Gastroesophageal sphincter (tissue), 4 donors: ENCODE data around the gene TMEM178B. TPM values are rescaled to one million over a fixed set of nuclear protein-coding genes. Genes with fewer than 3 reads are reported as not detected.

Source experiments
- ATAC-seq: fragments of 150-250 bp; one replicate; pipeline ENCODE4 v1.9.1; 2016; ENCODE audit warnings: mild to moderate bottlenecking, moderate library complexity
- H3K27ac ChIP-seq, 4 donors: fragments of 200-600 bp; sonication (generic) in 3 of 4; 1 replicate in 3 of 4; 2 replicates in 1 of 4; pipeline ENCODE4 v1.5.1; 2016 to 2019
- H3K27me3 ChIP-seq: fragments of 200-600 bp; sonication (generic); one replicate; pipeline ENCODE4 v1.5.1; 2019
- H3K36me3 ChIP-seq, 2 donors: fragments of 200-600 bp; sonication (generic); one replicate each; pipeline ENCODE4 v1.5.1; 2019; ENCODE audit warnings: control low read depth in 1 of 2
- H3K4me1 ChIP-seq, 3 donors: fragments of 200-600 bp; sonication (generic); 1 replicate in 2 of 3; 2 replicates in 1 of 3; pipeline ENCODE4 v1.5.1; 2016 to 2019; ENCODE audit warnings: control low read depth in 2 of 3
- H3K4me3 ChIP-seq, 2 donors: fragments of 200-600 bp; sonication (generic); one replicate each; pipeline ENCODE4 v1.5.1; 2019; ENCODE audit warnings: mild to moderate bottlenecking in 1 of 2, moderate library complexity in 1 of 2
- H3K9me3 ChIP-seq, 3 donors: fragments of 200-600 bp; sonication (generic); one replicate each; pipeline ENCODE4 v1.5.1; 2017 to 2019; ENCODE audit warnings: control low read depth in 2 of 3
- CTCF ChIP-seq, 4 experiments: fragments of 200-600 bp in 2 of 4; fragments of 450-650 bp in 2 of 4; sonication (generic) in 1 of 4; IDR thresholded peaks; one replicate each; pipeline ENCODE4 v1.5.1; 2017 to 2019; ENCODE audit warnings: antibody characterized with exemption in 4 of 4, mild to moderate bottlenecking in 2 of 4, moderate library complexity in 2 of 4
- EP300 ChIP-seq: sonication (generic); formaldehyde crosslinking; IDR thresholded peaks from one replicate; pipeline ENCODE4 v1.6.1; 2017; ENCODE audit warnings: antibody characterized with exemption, mild to moderate bottlenecking
- POLR2A ChIP-seq, 2 donors: fragments of 450-650 bp; IDR thresholded peaks; one replicate each; pipeline ENCODE4 v1.6.1; 2017; ENCODE audit warnings: antibody characterized with exemption in 2 of 2, mild to moderate bottlenecking in 2 of 2, moderate library complexity in 1 of 2
- POLR2AphosphoS5 ChIP-seq: sonication (generic); formaldehyde crosslinking; IDR thresholded peaks from one replicate; pipeline ENCODE4 v1.6.1; 2017; ENCODE audit warnings: antibody characterized with exemption
- WGBS, 2 donors: methylation state at CpG; one replicate each; pipeline ENCODE4 v1.1.5; 2018; ENCODE audit warnings: low coverage in 1 of 2; 5-methylcytosine and 5-hydroxymethylcytosine counted together
- total RNA-seq, 4 donors: library from RNA; depleted of rRNA; stranded (reverse); fragments of >200 nt; gene quantifications; one replicate each; pipeline ENCODE4 v1.1.0, GENCODE V29; 2016

Gene TMEM178B
- total RNA-seq, 4 donors from 2014 or later: 0.62 to 1.4 (median 1.0) TPM

- no peak overlapping the region for H3K4me3 ChIP-seq
- H3K9me3 ChIP-seq: no peaks in the 10 kb centered on the region
- H3K27ac ChIP-seq: no peak overlapping the region
- WGBS, 2 donors: 84% methylated on average over 4 of the region's 4 CpGs
- TF ChIP-seq EP300: no peak
- TF ChIP-seq POLR2AphosphoS5: no peak
- TF ChIP-seq CTCF (IDR thresholded peaks at IDR 0.05): no peak
- TF ChIP-seq POLR2A (IDR thresholded peaks at IDR 0.05): no peak
- peaks cover 17% of the 10 kb centered on the region for H3K27me3 ChIP-seq
- no peak for ATAC-seq
- no peaks in the 10 kb centered on the region for H3K36me3 ChIP-seq
- no peaks in the 10 kb centered on the region for H3K4me1 ChIP-seq
Observed at GRCh38 chr7:141411133-141411532, 337.3 kb downstream of the TMEM178B start.

- no peak for ATAC-seq
- Histone ChIP-seq H3K27ac (no peak overlapping the region), H3K9me3 (no peaks in the 10 kb centered on the region), H3K27me3 (peaks cover 4% of the 10 kb centered on the region), H3K36me3 (no peaks in the 10 kb centered on the region), H3K4me3 (no peak overlapping the region), H3K4me1 (no peaks in the 10 kb centered on the region)
- no peak for TF ChIP-seq POLR2A (IDR thresholded peaks at IDR 0.05)
- TF ChIP-seq EP300: no peak
- TF ChIP-seq CTCF (IDR thresholded peaks at IDR 0.05): no peak
- TF ChIP-seq POLR2AphosphoS5: no peak
- WGBS, 2 donors: 70 to 100% methylated on average over 1 to 2 of the region's 3 CpGs
Observed at GRCh38 chr7:141415999-141416398, 342.1 kb downstream of the TMEM178B start.

GRCh38 chr7:141416650-141417270, 342.9 kb downstream of the TMEM178B start:
- 70 to 83% methylated on average over 8 to 9 of the region's 9 CpGs for WGBS, 2 donors
- ATAC-seq: no peak
- H3K27ac ChIP-seq: no peak overlapping the region

GRCh38 chr7:141417506-141417905, 343.6 kb downstream of the TMEM178B start:
- H3K27ac ChIP-seq: no peak overlapping the region
- no peaks in the 10 kb centered on the region for H3K27me3 ChIP-seq
- TF ChIP-seq POLR2AphosphoS5 (no peak), POLR2A (IDR thresholded peaks at IDR 0.05) (no peak), CTCF (IDR thresholded peaks at IDR 0.05) (no peak), EP300 (no peak)
- H3K4me1 ChIP-seq: no peaks in the 10 kb centered on the region
- ATAC-seq: no peak
- H3K9me3 ChIP-seq: no peaks in the 10 kb centered on the region
- WGBS, 2 donors: 84 to 89% methylated on average over 4 of the region's 4 CpGs
- no peak overlapping the region for H3K4me3 ChIP-seq
- no peaks in the 10 kb centered on the region for H3K36me3 ChIP-seq

More at GRCh38 chr7:141416650-141417270, 342.9 kb downstream of the TMEM178B start:
- H3K9me3 ChIP-seq: no peaks in the 10 kb centered on the region
- no peaks in the 10 kb centered on the region for H3K36me3 ChIP-seq
- no peaks in the 10 kb centered on the region for H3K4me1 ChIP-seq
- H3K4me3 ChIP-seq: no peak overlapping the region
- TF ChIP-seq EP300 (no peak), POLR2A (IDR thresholded peaks at IDR 0.05) (no peak), CTCF (IDR thresholded peaks at IDR 0.05) (no peak), POLR2AphosphoS5 (no peak)
- peaks cover 3% of the 10 kb centered on the region for H3K27me3 ChIP-seq

- no peaks in the 10 kb centered on the region for H3K4me1 ChIP-seq
- TF ChIP-seq CTCF (IDR thresholded peaks at IDR 0.05) (no peak), POLR2AphosphoS5 (no peak), EP300 (no peak)
- H3K27ac ChIP-seq: no peak overlapping the region
- 50 to 80% methylated on average over 1 of the region's 1 CpG for WGBS, 2 donors
- H3K4me3 ChIP-seq: no peak overlapping the region
- ATAC-seq: no peak
- no peaks in the 10 kb centered on the region for H3K27me3 ChIP-seq
- no peaks in the 10 kb centered on the region for H3K9me3 ChIP-seq
- no peaks in the 10 kb centered on the region for H3K36me3 ChIP-seq
Observed at GRCh38 chr7:141418066-141418465, 344.2 kb downstream of the TMEM178B start.
